GM12874 (cell line): Measurements from ENCODE around the gene LITAFD.

Experiments used
- CTCF ChIP-seq: IDR thresholded peaks from 2 replicates; pipeline ENCODE4 v1.5.1; 2011; ENCODE audit warnings: low read depth, mild to moderate bottlenecking, control low read depth, low read length, moderate library complexity; ENCODE audit not compliant: insufficient read depth

The LITAFD gene

GRCh38 chr16:8882041-8882617 lies at the start of gene LITAFD:
TSS of gene LITAFD (plus strand) at chr16:8882351. CDS start at chr16:8884356, 2,005 bp downstream.
- TF ChIP-seq CTCF: no peak

- TF ChIP-seq CTCF: no peak
Observed at GRCh38 chr16:8832717-8833105, 49.4 kb upstream of the LITAFD start.

- TF ChIP-seq CTCF: no peak
Observed at GRCh38 chr16:8845699-8846298, 36.4 kb upstream of the LITAFD start.

DNA sequence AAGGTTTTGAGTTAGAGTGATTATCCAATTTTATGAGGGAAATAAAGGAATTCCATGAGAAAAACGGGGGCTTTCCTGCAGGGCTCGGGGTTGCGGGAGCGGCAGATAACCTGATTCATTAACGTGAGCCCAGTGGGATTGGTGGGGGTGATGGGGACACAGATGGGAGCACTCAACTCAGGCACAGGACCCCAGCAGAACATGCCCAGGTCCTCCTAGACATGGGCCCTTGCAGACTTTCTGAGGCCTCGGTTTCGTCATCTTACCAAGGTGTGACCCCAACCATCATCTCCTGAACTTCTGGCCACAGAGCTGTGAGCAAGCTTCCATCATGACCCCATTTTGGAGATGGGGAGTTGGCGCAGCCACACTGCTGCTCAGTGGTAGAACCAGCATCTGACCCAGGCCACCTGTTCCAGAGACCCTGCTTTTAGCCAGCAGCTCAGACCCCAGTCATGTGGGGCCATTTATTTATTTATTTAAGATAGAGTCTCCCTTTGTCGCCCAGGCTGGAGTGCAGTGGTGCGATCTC lies 35.7 kb upstream of the LITAFD start:
- TF ChIP-seq CTCF: no peak

DNA sequence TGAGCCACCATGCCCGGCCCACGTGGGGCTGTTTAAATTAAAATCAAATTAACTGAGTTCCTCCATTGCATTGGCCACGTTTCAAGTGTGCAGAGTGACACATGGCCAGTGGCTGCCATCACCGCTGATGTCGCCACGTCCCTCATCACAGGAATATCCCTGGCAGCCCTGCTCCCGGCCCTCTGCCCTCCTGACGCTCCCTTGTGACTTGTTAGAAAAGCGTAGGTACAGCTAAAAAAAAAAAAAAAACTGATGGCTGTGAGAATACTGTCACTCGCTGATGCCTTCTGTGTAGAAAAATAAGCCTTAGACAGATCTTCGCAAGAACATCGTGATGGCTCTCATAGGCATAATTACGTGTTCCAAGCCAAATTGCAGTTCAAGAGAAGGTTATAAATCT lies 35.0 kb upstream of the LITAFD start:
- TF ChIP-seq CTCF: no peak

- no peak for TF ChIP-seq CTCF
Observed at GRCh38 chr16:8847623-8848022, 34.5 kb upstream of the LITAFD start.

GRCh38 chr16:8848231-8848938 lies 33.8 kb upstream of the LITAFD start:
- no peak for TF ChIP-seq CTCF
